Activated CD8-positive, alpha-beta T cell treated with anti-CD3 and anti-CD28 coated beads for 36 hours (primary cell): ENCODE results near the gene LYPD3. TPM values are rescaled to one million over a fixed set of nuclear protein-coding genes. Genes with fewer than 3 reads are reported as not detected.

Experiments used
- ATAC-seq: fragments of 200-7000 bp; cut with Tn5 transposase; one replicate; pipeline ENCODE4 v1.10.0; 2021; ENCODE audit warnings: mild to moderate bottlenecking, moderate library complexity
- CTCF ChIA-PET: fragments of 350-600 bp; sonication (Branson Sonifier 250); formaldehyde crosslinking; loops from one replicate; lab custom pipeline; 2021; ENCODE audit warnings: antibody characterized with exemption; lab: Charles Lee
- POLR2A ChIA-PET: fragments of 350-600 bp; sonication (Branson Sonifier 250); formaldehyde crosslinking; loops from one replicate; lab custom pipeline; 2021; ENCODE audit warnings: antibody characterized with exemption; lab: Charles Lee
- DNase-seq: peaks from one replicate; pipeline ENCODE4 v3.0.0-alpha.2; 2020
- H3K27ac Mint-ChIP-seq: one replicate; pipeline ENCODE4 v1.8.0; 2021; ENCODE audit warnings: mild to moderate bottlenecking, mixed read lengths
- H3K27me3 Mint-ChIP-seq: one replicate; pipeline ENCODE4 v1.8.0; 2021; ENCODE audit warnings: mixed read lengths
- H3K36me3 Mint-ChIP-seq: one replicate; pipeline ENCODE4 v1.8.0; 2021; ENCODE audit warnings: low read depth, mixed read lengths
- H3K4me1 Mint-ChIP-seq: one replicate; pipeline ENCODE4 v1.8.0; 2021; ENCODE audit warnings: low read depth, mixed read lengths
- H3K4me3 Mint-ChIP-seq: one replicate; pipeline ENCODE4 v1.8.0; 2021; ENCODE audit warnings: mild to moderate bottlenecking, moderate library complexity, mixed read lengths
- H3K9me3 Mint-ChIP-seq: one replicate; pipeline ENCODE4 v1.8.0; 2021; ENCODE audit warnings: mixed read lengths
- intact Hi-C: fragments of 100-400 bp; cut with micrococcal nuclease; formaldehyde crosslinking; loops from one replicate; pipeline ENCODE4 v1.10.0; 2022
- total RNA-seq, 2 experiments: library from RNA; stranded (reverse); gene quantifications; one replicate each; pipeline ENCODE4 v1.2.3, GENCODE V29; 2021
- TF ChIP-seq, protein P1 (sequence below): fragments of 200-600 bp; IDR thresholded peaks from one replicate; pipeline ENCODE4 v1.8.0; 2022; ENCODE audit warnings: antibody characterized with exemption, mild to moderate bottlenecking

The LYPD3 gene
- total RNA-seq, 2 experiments from 2014 or later, result 4.4 to 4.9 TPM

DNA sequence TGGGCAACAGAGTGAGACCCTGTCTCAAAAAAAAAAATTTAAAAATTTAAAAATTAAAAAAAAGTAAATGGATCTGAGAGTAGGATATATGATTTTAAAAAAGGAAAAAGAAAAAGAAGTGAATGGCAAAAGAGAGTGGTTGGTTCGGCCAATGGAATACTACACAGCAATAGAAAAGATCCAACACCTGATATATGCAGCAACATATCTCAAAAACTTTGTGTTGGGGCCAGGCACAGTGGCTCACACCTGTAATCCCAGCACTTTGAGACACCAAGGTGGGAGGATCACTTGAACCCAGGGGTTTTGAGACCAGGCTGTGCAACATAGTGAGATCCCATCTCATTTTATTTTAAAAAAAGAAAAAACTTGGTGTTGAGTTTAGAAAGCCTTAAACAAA is 1.4 kb upstream of the LYPD3 start:
- Mint-ChIP-seq H3K27me3 (no peaks in the 10 kb centered on the region), H3K9me3 (no peaks in the 10 kb centered on the region), H3K4me3 (no peak overlapping the region), H3K27ac (no peak overlapping the region), H3K4me1 (peaks cover 67% of the 10 kb centered on the region), H3K36me3 (peaks cover under 1% of the 10 kb centered on the region)
- no peak for DNase-seq
- ChIA-PET CTCF (interaction anchor here (1.1 to 5.0 kb wide), 3 partner anchors 19 to 88 kb away, joined by 3 to 31 read pairs (median 3); no protein-coding TSS in a partner anchor), POLR2A (no interaction called here)
- intact Hi-C loops, result no loop called here
- TF ChIP-seq, protein P1, sequence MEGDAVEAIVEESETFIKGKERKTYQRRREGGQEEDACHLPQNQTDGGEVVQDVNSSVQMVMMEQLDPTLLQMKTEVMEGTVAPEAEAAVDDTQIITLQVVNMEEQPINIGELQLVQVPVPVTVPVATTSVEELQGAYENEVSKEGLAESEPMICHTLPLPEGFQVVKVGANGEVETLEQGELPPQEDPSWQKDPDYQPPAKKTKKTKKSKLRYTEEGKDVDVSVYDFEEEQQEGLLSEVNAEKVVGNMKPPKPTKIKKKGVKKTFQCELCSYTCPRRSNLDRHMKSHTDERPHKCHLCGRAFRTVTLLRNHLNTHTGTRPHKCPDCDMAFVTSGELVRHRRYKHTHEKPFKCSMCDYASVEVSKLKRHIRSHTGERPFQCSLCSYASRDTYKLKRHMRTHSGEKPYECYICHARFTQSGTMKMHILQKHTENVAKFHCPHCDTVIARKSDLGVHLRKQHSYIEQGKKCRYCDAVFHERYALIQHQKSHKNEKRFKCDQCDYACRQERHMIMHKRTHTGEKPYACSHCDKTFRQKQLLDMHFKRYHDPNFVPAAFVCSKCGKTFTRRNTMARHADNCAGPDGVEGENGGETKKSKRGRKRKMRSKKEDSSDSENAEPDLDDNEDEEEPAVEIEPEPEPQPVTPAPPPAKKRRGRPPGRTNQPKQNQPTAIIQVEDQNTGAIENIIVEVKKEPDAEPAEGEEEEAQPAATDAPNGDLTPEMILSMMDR, result no peak
- ATAC-seq, result no peak

DNA sequence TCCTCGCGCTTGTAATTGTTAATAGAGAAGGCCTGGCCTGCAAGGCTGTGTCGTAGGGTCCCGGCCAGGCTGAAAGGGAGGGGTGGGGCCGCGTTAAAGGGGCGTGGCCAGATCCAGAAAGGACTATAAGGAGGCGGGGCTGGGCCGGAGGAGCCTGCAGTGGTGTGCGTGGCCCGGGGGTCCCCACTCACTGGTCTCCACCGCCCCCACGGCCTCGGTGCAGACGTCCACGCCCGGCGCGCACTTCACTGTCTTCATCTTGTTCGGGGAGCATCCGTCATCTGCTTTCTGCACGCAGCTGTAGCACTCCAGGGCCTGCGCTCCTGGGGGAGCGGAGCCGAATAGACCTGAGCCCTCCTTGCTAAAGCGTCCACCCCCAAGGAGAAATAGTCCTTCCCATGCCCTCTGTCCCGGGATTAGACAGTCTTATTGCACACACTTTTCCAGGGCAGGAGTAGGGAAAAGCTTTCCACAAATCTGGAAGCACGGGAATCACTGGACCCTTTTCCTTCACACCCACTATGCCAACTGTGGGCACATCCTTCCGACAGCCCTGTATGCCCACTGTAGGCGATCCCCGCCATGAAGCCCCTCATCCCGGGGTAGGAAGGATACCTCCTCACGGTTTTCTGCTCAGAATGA is 1.2 kb downstream of the LYPD3 start:
- intact Hi-C loops, result loop anchor here (5.0 kb wide), 1 partner anchor 38 kb away; the partner anchor contains the start of gene PHLDB3
- Mint-ChIP-seq H3K27ac (peak overlapping the region; percentile 94), H3K36me3 (peaks cover 5% of the 10 kb centered on the region), H3K27me3 (no peaks in the 10 kb centered on the region), H3K4me3 (peak overlapping the region; percentile 84), H3K4me1 (peaks cover 48% of the 10 kb centered on the region), H3K9me3 (no peaks in the 10 kb centered on the region)
- ATAC-seq (no peak), DNase-seq (no peak)
- POLR2A ChIA-PET, result interaction anchor here (1.5 to 4.5 kb wide), 3 partner anchors 10 to 132 kb away, joined by 5 to 23 read pairs (median 8); partner anchors contain the start of genes IRGQ and ZNF576
- CTCF ChIA-PET, result interaction anchor here (0.9 to 5.0 kb wide), 8 partner anchors 17 to 91 kb away, joined by 3 to 31 read pairs (median 5); partner anchors contain the start of genes PHLDB3 and ZNF575
- TF ChIP-seq, protein P1, result no peak

DNA sequence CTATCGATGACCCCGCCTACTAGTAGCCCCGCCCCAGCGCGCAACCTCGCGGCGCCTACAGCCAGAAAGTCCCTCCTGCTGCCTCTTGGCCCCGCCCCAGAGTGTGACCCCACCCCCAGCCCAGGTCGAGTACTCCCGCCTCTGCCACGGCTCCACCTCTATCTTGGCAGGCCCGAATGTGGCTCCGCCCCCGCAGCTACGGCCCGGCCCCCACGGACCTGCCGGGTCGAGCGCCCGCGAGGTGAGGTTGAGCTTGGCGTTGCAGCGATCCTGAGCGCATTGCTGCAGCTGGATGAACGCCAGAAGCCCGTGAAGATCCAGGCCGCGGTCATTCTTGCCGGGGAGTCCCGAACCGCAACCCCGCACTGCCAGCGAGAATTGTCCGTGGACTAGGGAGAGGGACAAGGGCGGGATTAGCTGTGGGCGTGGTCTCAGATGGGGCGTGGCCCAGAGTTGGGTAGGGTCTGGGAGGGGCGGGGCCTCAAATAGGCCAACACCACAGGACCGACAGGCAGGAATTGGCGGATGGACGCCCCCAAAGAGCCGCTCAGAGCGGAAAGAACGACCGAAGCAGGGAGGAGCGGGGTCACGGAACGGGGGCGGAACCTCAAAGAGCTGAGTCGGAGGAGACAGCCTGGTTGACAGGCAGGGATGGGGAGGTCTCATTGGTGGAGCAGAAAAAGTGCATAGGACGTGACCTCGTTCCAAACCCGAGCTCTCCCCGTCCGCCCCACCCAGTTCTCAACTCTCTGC is 1.9 kb downstream of the LYPD3 start:
- H3K27me3 Mint-ChIP-seq, result no peaks in the 10 kb centered on the region
- peak; percentile 100 for DNase-seq
- peak overlapping the region; percentile 94 for H3K27ac Mint-ChIP-seq
- peaks cover 5% of the 10 kb centered on the region for H3K36me3 Mint-ChIP-seq
- intact Hi-C loops, result loop anchor here (5.0 kb wide), 1 partner anchor 39 kb away; the partner anchor contains the start of gene PHLDB3
- H3K9me3 Mint-ChIP-seq, result no peaks in the 10 kb centered on the region
- peak; percentile 87 for ATAC-seq
- H3K4me1 Mint-ChIP-seq, result peaks cover 41% of the 10 kb centered on the region
- CTCF ChIA-PET, result interaction anchor here (0.9 to 5.0 kb wide), 11 partner anchors 9 to 92 kb away, joined by 3 to 31 read pairs (median 5); partner anchors contain the start of genes PHLDB3 and ZNF575
- peak overlapping the region; percentile 84 for H3K4me3 Mint-ChIP-seq
- TF ChIP-seq, protein P1, result no peak
- POLR2A ChIA-PET, result interaction anchor here (0.8 to 4.5 kb wide), 8 partner anchors 11 to 132 kb away, joined by 3 to 23 read pairs (median 4); partner anchors contain the start of genes IRGQ, PHLDB3, ZNF575 and ZNF576

DNA sequence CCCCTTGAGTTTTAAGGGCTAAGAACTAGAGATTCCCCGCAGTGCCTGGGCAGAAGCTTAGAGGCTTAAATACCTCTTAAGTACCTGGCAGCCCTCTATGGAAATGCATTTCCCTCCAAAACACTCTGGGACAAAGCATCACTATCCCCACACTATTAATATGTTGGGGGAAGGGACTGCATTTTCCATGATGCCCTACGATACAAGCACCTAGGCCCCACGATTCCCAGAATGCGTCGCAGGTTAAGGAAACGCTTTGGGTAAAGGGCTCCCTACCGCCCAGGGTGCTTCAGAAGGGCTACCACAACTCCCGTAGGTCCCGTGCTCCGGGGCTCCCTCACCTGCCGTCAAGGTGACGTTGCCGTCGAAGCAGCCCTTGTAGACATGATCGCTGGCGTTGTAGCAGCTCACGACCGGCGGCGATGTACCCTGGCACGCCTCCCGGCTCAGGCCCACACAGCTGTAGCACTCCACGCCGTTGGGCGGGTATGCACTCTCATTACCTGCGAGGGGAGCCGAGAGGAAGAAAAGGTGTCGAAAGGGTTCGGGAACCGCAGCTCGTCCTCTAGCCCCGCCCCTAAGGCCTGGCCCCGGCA is 2.5 kb downstream of the LYPD3 start:
- DNase-seq (no peak), ATAC-seq (no peak)
- peak overlapping the region; percentile 84 for H3K4me3 Mint-ChIP-seq
- CTCF ChIA-PET, result interaction anchor here (1.0 to 5.0 kb wide), 10 partner anchors 9 to 93 kb away, joined by 3 to 31 read pairs (median 6); partner anchors contain the start of genes PHLDB3 and ZNF575
- POLR2A ChIA-PET, result interaction anchor here (0.8 to 4.5 kb wide), 8 partner anchors 11 to 133 kb away, joined by 3 to 23 read pairs (median 4); partner anchors contain the start of genes IRGQ, PHLDB3, ZNF575 and ZNF576
- H3K27me3 Mint-ChIP-seq, result no peaks in the 10 kb centered on the region
- H3K27ac Mint-ChIP-seq, result peak overlapping the region; percentile 94
- peaks cover 5% of the 10 kb centered on the region for H3K36me3 Mint-ChIP-seq
- intact Hi-C loops, result loop anchor here (5.0 kb wide), 1 partner anchor 39 kb away; the partner anchor contains the start of gene PHLDB3
- peaks cover 35% of the 10 kb centered on the region for H3K4me1 Mint-ChIP-seq
- H3K9me3 Mint-ChIP-seq, result no peaks in the 10 kb centered on the region
- TF ChIP-seq, protein P1, result no peak
